GM15510 (cell line): ENCODE measurements around the gene ADORA2A.

Experiments
- POLR2A ChIP-seq: IDR thresholded peaks from 3 replicates; pipeline ENCODE4 v1.6.1; 2011; ENCODE audit warnings: borderline replicate concordance; ENCODE audit not compliant: insufficient read length; ENCODE audit errors: extremely low read depth

ADORA2A gene

DNA sequence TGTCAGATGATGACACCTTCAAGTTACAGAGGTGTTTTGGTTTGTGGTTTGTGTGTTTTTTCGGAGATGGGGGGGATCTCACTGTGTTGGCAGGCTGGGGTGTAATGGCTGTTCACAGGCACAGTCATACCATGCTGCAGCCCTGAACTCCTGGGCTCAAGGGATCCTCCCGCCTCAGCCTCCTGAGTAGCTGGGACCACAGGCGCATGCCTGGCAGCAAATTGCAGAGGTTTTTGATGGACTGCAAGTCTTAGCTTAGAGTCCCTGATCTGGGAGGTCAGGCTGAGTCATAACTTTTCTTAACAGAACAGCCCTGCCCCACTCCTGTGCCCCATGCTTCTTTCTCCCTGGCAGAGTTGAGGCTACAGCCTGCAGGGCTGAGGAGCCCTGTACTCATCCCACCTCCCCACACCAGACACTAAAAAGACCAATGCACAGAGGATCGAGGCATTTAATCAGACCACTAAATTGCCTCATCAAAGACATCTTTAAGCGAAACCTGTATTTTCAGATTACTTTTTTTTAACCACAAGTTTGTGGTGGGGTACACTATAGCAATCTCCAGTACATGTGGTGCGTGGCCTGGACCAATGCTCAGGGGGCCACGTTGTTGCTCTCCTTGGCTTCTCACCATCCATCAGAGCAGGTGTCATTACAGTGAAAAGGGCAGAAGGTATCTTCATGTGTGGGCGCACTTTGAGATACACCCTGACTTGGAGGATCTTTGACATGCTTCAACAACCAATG, 17.1 kb upstream of the ADORA2A start:
- no peak for TF ChIP-seq POLR2A

GRCh38 chr22:24411256-24412004, 16.0 kb upstream of the ADORA2A start:
- no peak for TF ChIP-seq POLR2A

DNA sequence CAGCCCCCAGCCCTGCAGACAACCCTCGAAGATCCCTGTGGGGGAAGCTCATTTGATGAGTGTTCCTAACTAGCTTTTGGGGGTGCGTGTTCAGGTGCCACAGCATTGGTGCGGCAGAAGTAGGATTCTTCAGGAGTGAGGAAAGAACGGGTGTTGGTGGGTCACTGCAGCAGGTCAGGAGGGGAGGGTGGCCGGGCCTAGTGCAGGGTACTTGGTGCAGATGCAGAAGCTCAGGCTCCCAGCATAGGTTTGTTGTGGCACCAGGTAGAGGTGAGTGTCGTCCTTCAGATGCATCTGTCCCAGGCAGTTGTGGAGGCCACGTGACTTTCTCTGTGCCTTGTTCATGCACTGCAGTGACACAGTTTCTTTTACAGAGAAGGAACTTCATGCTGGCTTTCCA, 15.1 kb upstream of the ADORA2A start:
- TF ChIP-seq POLR2A: no peak

- no peak for TF ChIP-seq POLR2A
Measured at GRCh38 chr22:24413271-24413670, 14.1 kb upstream of the ADORA2A start.

GRCh38 chr22:24413736-24414385, 13.5 kb upstream of the ADORA2A start:
- no peak for TF ChIP-seq POLR2A

- TF ChIP-seq POLR2A: no peak
Measured at GRCh38 chr22:24414523-24414922, 12.9 kb upstream of the ADORA2A start.

DNA sequence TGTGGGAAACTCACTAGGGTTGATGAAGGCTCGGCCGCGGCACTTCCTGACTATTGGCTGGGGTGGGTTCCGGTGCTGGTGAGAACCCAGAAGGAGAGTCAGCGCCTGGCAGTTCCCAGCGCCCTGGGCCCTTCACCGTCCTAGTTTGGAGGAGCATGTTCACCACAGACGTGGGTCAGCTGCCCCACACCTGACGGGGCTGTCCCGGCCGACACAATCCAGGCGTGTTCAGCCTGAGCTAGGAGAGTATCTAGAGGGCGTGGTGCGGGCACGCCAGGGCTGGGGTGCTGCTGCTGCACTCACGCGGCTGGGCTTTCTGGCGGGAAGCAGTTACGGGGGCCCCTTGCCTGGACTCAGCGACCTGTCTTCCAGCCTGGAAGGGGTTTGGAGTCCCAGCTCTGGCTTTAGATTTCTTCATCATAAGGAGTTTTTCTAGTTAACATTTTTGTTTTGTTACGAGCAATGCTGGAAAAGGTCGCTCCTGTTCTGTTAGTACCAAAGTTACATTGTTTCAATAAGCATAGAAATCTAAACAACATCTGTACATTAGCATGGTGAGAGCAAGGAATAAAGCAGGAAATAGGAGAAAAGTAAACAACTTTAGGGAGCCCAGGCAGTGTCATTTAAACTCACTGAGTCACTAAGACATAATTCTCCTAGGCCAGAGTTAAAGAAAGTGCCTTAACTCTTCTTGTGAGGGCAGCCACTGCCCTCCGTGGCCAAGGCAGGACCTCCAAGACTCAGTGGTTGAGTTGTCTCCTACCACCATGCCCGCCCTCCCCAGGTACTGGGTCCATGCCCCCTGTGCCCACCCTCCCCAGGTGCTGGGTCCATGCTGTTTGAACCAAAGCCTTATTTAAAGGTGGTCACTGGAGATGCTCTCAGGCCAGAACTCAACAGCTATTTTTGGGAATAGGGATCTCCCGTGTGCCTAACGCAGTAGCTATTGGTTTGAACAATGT, 12.1 kb upstream of the ADORA2A start:
- no peak for TF ChIP-seq POLR2A

DNA sequence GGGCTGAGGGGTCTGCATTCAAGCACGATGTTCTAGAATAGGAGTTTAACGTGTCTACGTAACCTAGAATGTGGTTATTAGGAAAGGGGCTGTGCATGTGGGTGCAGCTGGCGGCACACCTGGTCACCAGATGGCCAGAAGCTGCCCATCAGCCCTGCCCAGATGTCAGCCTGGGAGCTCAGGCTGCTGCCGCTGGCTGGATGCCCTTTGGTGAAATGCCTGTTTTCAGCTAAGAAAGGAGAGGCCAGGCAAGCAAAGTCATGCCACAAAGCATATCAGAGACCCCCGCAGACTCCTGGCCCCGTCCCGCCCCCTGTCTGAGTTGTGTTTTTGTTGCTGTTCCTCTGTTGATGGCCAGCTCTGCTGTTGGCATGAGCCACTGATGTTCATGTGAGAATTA, 11.3 kb upstream of the ADORA2A start:
- TF ChIP-seq POLR2A: no peak

DNA sequence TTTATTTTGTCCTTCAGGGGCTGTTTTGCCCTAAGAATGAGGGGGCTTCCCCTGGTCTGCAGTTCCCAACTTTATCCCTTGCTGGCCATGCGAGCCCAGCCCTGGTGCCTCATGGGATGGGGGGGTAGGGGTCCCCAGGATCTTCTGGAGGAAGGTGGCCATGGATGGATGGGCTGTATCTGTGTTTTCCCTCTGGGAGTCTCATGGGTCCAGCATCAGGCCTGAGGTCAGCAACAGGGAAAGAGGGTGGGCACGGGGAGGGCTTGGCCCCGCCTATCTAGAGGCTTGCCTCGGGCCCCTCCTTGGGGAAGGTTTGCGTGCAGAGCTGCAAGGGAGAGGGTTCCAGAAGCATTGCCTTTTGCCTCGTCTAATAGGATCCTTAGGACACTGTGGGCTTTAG, 10.8 kb upstream of the ADORA2A start:
- TF ChIP-seq POLR2A: no peak

GRCh38 chr22:24417200-24417599, 10.2 kb upstream of the ADORA2A start:
- TF ChIP-seq POLR2A: no peak

DNA sequence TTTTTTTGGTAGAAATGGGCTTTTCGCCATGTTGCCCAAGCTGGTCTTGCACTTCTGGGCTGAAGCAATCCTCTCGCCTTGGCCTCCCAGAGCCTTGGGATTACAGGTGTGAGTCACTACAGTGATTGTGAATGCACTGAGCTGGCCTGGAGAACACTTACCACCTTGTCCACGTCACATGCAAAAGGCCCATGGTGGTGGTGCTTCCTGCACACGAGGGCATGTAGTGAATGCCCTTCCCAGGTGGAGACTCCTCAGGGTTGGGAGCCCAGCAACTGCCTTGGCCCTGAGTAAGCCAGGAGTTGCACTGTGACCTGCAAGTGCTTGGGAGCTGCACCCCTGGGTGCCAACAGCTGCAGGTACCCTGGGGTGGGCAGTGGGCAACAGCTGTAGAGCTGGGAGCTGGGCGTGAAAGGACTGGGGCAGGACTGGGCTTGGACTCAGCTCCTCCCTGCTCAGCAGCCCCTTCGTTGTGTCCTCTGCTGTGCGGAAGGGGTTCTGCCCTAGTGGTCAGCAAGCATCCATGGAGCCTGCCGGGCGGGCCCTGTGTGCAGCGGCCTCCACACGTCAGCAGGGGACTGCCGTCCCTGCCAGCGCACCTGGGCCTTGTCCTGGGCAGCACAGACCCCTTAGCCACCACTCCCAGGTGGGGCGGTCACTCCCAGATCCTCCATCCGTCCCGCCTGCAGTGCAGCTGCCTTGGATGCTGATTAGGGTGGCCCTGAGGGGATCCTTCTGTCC, 9.3 kb upstream of the ADORA2A start:
- TF ChIP-seq POLR2A: no peak

DNA sequence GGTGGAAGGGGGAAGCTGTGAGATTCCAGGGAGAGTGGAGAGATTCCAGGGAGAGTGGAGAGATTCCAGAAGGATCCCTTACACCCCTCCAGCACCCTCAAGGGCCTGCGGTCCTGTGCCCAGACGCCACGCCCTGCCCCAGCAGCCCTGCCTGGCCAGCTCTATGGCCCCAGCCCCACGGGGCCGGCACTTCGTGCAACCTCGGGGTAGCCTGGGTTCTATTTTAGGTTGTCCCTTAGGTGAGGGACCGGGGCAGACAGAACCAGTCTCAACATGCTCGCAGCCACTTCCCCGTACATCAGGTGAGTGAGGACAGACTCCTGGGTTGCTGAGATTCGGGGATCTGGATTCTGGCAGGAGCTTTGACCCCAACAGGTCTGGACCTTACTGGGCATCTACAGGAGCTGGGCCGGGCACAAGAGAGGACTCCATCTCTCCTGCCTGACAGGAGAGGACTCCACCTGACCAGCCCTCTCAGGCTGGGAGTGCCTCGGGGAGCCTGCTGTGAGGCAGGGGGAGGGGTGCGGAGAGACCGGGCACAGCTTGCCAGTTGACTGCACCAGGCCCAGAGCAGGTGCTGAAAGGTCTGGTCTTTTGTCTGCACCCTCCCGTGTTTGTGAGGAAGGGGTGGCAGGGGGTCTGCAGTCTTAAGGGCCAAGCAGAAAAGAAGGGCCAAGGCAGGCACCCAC, 8.5 kb upstream of the ADORA2A start:
- TF ChIP-seq POLR2A: no peak

- no peak for TF ChIP-seq POLR2A
Measured at GRCh38 chr22:24419475-24419850, 7.9 kb upstream of the ADORA2A start.
